OCI-LY3 (cell line): Measurements from ENCODE around the gene PLA2G2D.

Source experiments
- EZH2phosphoT487 ChIP-seq: fragments of 200-600 bp; shearing (Covaris generic); IDR thresholded peaks from 2 replicates; pipeline ENCODE4 v1.6.1; 2018; ENCODE audit warnings: antibody characterized with exemption, mixed run types, low read depth
- TF ChIP-seq, protein P1 (sequence below): fragments of 200-600, 300-600 bp; sonication (generic); IDR thresholded peaks from 2 replicates; pipeline ENCODE4 v1.5.1; 2014; ENCODE audit warnings: antibody characterized with exemption, low read length, low read depth

DNA sequence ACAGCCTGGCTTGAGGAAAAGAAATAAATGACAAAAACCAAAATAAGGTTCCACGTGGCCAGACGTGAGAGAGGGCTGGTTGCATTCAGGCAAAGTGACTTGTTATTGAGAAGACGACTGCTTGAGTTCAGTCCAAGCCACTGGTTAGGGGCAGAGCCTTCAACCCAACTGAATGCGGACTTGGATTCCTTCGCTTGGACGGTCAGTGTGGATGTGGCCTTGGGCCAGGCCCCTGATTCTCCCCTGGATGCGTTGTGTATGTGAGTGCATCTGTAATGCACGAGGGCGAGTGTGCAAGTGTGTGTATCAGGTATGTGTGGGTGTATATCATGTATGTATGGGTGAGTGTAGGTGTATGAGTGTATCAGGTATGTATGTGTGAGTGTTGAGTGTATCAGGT lies 21.7 kb upstream of the PLA2G2D start:
- TF ChIP-seq, protein P1, sequence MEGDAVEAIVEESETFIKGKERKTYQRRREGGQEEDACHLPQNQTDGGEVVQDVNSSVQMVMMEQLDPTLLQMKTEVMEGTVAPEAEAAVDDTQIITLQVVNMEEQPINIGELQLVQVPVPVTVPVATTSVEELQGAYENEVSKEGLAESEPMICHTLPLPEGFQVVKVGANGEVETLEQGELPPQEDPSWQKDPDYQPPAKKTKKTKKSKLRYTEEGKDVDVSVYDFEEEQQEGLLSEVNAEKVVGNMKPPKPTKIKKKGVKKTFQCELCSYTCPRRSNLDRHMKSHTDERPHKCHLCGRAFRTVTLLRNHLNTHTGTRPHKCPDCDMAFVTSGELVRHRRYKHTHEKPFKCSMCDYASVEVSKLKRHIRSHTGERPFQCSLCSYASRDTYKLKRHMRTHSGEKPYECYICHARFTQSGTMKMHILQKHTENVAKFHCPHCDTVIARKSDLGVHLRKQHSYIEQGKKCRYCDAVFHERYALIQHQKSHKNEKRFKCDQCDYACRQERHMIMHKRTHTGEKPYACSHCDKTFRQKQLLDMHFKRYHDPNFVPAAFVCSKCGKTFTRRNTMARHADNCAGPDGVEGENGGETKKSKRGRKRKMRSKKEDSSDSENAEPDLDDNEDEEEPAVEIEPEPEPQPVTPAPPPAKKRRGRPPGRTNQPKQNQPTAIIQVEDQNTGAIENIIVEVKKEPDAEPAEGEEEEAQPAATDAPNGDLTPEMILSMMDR, result no peak
- TF ChIP-seq EZH2phosphoT487, result no peak
